Measurements from ENCODE around the gene TOX2. TPM values are rescaled to one million over a fixed set of nuclear protein-coding genes. Genes with fewer than 3 reads are reported as not detected.

TOX2 gene
- total and polyA plus RNA-seq, 9 donors: 0.69 to 5.6 (median 1.8) TPM

- Histone ChIP-seq H3K36me3 (no peaks in the 10 kb centered on the region), H3K4me3 (no peak overlapping the region), H3K27ac (no peak overlapping the region), H3K4me1 (ENCODE audit: insufficient read depth) (no peaks in the 10 kb centered on the region), H3K9me3 (no peaks in the 10 kb centered on the region), H3K27me3 (no peaks in the 10 kb centered on the region)
- intact Hi-C loops (cut with DNase I): no loop called here
- TF ChIP-seq CTCF (IDR thresholded peaks at IDR 0.05) (no peak), EP300 (IDR thresholded peaks at IDR 0.05) (no peak), POLR2A (IDR thresholded peaks at IDR 0.05) (no peak)
- DNase-seq: no peak
- WGBS, 3 donors: 30 to 43% (median 41%) methylated on average over 9 of the region's 9 CpGs
Measured at GRCh38 chr20:44026647-44027342, 112.1 kb downstream of the TOX2 start.

GRCh38 chr20:44027343-44028002 is 112.8 kb downstream of the TOX2 start:
- no peaks in the 10 kb centered on the region for H3K36me3 ChIP-seq
- H3K9me3 ChIP-seq: no peaks in the 10 kb centered on the region
- no peaks in the 10 kb centered on the region for H3K27me3 ChIP-seq
- no peaks in the 10 kb centered on the region for H3K4me1 ChIP-seq (ENCODE audit: insufficient read depth)
- 73 to 77% (median 74%) methylated on average over 11 of the region's 11 CpGs for WGBS, 3 donors
- DNase-seq: no peak
- H3K4me3 ChIP-seq: no peak overlapping the region
- TF ChIP-seq POLR2A (IDR thresholded peaks at IDR 0.05) (no peak), EP300 (IDR thresholded peaks at IDR 0.05) (no peak), CTCF (IDR thresholded peaks at IDR 0.05) (no peak)
- intact Hi-C loops (cut with DNase I): no loop called here
- no peak overlapping the region for H3K27ac ChIP-seq

- Histone ChIP-seq H3K27ac (no peak overlapping the region), H3K27me3 (no peaks in the 10 kb centered on the region), H3K9me3 (no peaks in the 10 kb centered on the region), H3K36me3 (no peaks in the 10 kb centered on the region), H3K4me1 (ENCODE audit: insufficient read depth) (no peaks in the 10 kb centered on the region), H3K4me3 (no peak overlapping the region)
- 68 to 74% (median 69%) methylated on average over 7 of the region's 7 CpGs for WGBS, 3 donors
- TF ChIP-seq CTCF (IDR thresholded peaks at IDR 0.05): no peak
- intact Hi-C loops (cut with DNase I): no loop called here
- no peak for DNase-seq
Measured at GRCh38 chr20:44028003-44028730, 113.5 kb downstream of the TOX2 start.

- Histone ChIP-seq H3K9me3 (no peaks in the 10 kb centered on the region), H3K27me3 (no peaks in the 10 kb centered on the region), H3K27ac (no peak overlapping the region), H3K4me1 (ENCODE audit: insufficient read depth) (no peaks in the 10 kb centered on the region), H3K4me3 (no peak overlapping the region), H3K36me3 (no peaks in the 10 kb centered on the region)
- intact Hi-C loops (cut with DNase I): no loop called here
- TF ChIP-seq EP300 (IDR thresholded peaks at IDR 0.05) (no peak), POLR2A (IDR thresholded peaks at IDR 0.05) (no peak), CTCF (IDR thresholded peaks at IDR 0.05) (no peak)
- no peak for DNase-seq
- 66 to 71% (median 66%) methylated on average over 14 of the region's 14 CpGs for WGBS, 3 donors
Measured at GRCh38 chr20:44028868-44029847, 114.5 kb downstream of the TOX2 start.

Measured in ovary (tissue), 9 donors.